ENCODE results near the gene SEMA3E.

Gene SEMA3E

DNA sequence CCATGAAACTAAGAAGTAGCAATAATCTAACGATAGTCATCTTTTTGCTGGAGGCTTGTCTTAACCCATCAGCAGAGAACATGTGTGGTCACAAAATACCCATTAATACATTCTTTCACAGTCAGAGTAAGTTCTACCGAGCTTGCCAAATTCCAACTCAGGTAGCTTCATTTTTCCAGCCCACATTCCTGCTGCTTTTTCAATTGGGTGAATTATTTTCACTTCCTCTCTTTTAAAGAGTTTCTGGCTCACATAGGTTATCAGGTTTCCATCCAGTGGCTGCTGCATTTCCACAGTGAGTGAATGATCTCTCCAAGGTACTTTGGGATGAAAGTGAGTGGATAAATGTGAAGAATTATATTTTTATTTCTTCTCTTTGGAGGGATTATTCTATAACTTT, 233.1 kb downstream of the SEMA3E start:
- no peaks in the 10 kb centered on the region for H3K36me3 ChIP-seq (ENCODE audit: control insufficient read depth in 4 of 4, insufficient read depth in 4 of 4, low read length in 3 of 4)
- H3K27ac ChIP-seq (ENCODE audit: insufficient read depth in 1 of 2, low read depth in 1 of 2, low read length in 2 of 2, poor library complexity in 1 of 2, severe bottlenecking in 2 of 2): no peak overlapping the region
- H3K9me3 ChIP-seq (ENCODE audit: control extremely low read depth in 1 of 5, control insufficient read depth in 4 of 5, insufficient read depth in 2 of 5, low read depth in 1 of 5, low read length in 4 of 5): no peaks in the 10 kb centered on the region
- POLR2A ChIA-PET: no interaction called here
- CTCF ChIA-PET: interaction anchor here (0.7 to 1.3 kb wide), 2 partner anchors 50 to 95 kb away, joined by 3 read pairs; no protein-coding TSS in a partner anchor
- DNase-seq: no peak
- 50% methylated on average over 2 of the region's 2 CpGs for WGBS (ENCODE audit: insufficient coverage)
- no peaks in the 10 kb centered on the region for H3K4me1 ChIP-seq (ENCODE audit: control extremely low read depth in 1 of 4, control insufficient read depth in 4 of 4, insufficient read depth in 4 of 4, low read length in 3 of 4)
- H3K4me3 ChIP-seq (ENCODE audit: control insufficient read depth in 1 of 7, extremely low read depth in 1 of 7, insufficient read depth in 4 of 7, low read depth in 2 of 7, low read length in 6 of 7): no peak overlapping the region
- H3K27me3 ChIP-seq (replicated peaks in 2 of 5; ENCODE audit: control insufficient read depth in 4 of 5, insufficient read depth in 5 of 5, low read length in 4 of 5): peaks cover 0 to 3% (median 0%) of the 10 kb centered on the region in 5 experiments

DNA sequence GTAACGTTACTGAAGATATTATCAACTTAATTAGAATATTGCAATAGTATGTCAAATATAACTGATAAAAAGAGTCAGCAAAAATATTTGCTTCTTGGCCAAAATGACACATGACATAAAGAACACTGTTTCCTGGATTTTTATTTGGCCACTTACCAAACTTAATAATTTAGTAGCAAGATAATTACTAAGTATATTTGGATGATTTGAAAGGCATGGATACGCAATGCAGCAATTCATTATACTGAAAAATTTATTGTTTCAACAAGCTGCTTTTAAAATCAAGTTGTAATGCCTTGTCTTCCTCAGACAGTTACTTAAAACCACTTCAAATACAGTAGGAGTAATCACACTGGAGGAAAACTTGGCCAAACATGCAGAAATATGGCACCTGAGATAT, 234.0 kb downstream of the SEMA3E start:
- Histone ChIP-seq H3K27me3 (replicated peaks in 2 of 5; ENCODE audit: control insufficient read depth in 4 of 5, insufficient read depth in 5 of 5, low read length in 4 of 5) (peaks cover 0 to 5% (median 0%) of the 10 kb centered on the region in 5 experiments), H3K9me3 (ENCODE audit: control extremely low read depth in 1 of 5, control insufficient read depth in 4 of 5, insufficient read depth in 2 of 5, low read depth in 1 of 5, low read length in 4 of 5) (no peaks in the 10 kb centered on the region), H3K27ac (ENCODE audit: insufficient read depth in 1 of 2, low read depth in 1 of 2, low read length in 2 of 2, poor library complexity in 1 of 2, severe bottlenecking in 2 of 2) (no peak overlapping the region), H3K4me3 (ENCODE audit: control insufficient read depth in 1 of 7, extremely low read depth in 1 of 7, insufficient read depth in 4 of 7, low read depth in 2 of 7, low read length in 6 of 7) (no peak overlapping the region), H3K4me1 (ENCODE audit: control extremely low read depth in 1 of 4, control insufficient read depth in 4 of 4, insufficient read depth in 4 of 4, low read length in 3 of 4) (no peaks in the 10 kb centered on the region), H3K36me3 (ENCODE audit: control insufficient read depth in 4 of 4, insufficient read depth in 4 of 4, low read length in 3 of 4) (no peaks in the 10 kb centered on the region)
- DNase-seq: no peak
- ChIA-PET CTCF (interaction anchor here (1.3 kb wide), 1 partner anchor 96 kb away, joined by 3 read pairs; no protein-coding TSS in a partner anchor), POLR2A (no interaction called here)
- no CpG with 5 or more reads among the region's 2 CpGs for WGBS (ENCODE audit: insufficient coverage)

DNA sequence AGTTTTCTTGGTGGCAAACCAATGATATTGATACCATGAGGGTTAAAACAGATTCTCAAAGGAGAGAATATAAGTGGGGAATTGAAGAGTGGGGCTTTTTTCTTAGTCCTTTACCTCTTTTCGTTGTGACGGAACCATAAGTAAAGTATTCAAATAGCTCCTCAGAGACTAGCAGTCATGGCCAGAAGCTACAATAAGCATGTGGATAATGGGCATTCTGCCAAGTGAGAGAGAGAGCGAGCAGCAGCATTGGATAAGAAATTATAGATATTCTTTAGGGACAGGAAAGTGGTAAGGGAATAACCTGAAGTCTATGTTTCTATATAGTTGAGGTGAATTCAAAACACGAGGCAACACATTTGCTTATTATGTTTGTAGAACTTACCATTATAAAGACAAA, 235.1 kb downstream of the SEMA3E start:
- H3K4me1 ChIP-seq (ENCODE audit: control extremely low read depth in 1 of 4, control insufficient read depth in 4 of 4, insufficient read depth in 4 of 4, low read length in 3 of 4): no peaks in the 10 kb centered on the region
- no peaks in the 10 kb centered on the region for H3K36me3 ChIP-seq (ENCODE audit: control insufficient read depth in 4 of 4, insufficient read depth in 4 of 4, low read length in 3 of 4)
- no peak for DNase-seq
- POLR2A ChIA-PET: interaction anchor here (0.5 kb wide), 1 partner anchor 496 kb away, joined by 3 read pairs; no protein-coding TSS in a partner anchor
- peaks cover 0 to 9% (median 0%) of the 10 kb centered on the region in 5 experiments for H3K27me3 ChIP-seq (replicated peaks in 2 of 5; ENCODE audit: control insufficient read depth in 4 of 5, insufficient read depth in 5 of 5, low read length in 4 of 5)
- CTCF ChIA-PET: no interaction called here
- H3K27ac ChIP-seq (ENCODE audit: insufficient read depth in 1 of 2, low read depth in 1 of 2, low read length in 2 of 2, poor library complexity in 1 of 2, severe bottlenecking in 2 of 2): no peak overlapping the region
- H3K9me3 ChIP-seq (ENCODE audit: control extremely low read depth in 1 of 5, control insufficient read depth in 4 of 5, insufficient read depth in 2 of 5, low read depth in 1 of 5, low read length in 4 of 5): no peaks in the 10 kb centered on the region
- H3K4me3 ChIP-seq (ENCODE audit: control insufficient read depth in 1 of 7, extremely low read depth in 1 of 7, insufficient read depth in 4 of 7, low read depth in 2 of 7, low read length in 6 of 7): no peak overlapping the region
- WGBS (ENCODE audit: insufficient coverage): 67% methylated on average over 1 of the region's 4 CpGs

DNA sequence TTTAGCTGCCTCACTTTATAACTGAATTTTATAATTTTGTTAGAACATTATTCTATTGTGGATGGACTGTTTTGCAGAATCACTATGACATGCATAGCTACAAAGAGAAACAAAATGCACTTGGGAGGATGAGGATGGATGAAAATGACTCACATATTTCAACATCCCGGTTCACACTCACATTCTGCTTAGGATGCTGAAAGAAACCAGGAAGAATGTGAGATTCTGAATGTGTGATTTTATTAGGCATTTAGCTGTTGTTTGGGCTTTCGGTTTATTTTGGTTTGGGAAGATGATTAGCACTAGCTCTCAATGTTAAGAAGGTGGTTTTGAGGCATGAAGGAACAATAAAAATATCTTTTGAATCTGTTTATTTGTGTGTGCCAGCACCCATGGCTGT, 235.5 kb downstream of the SEMA3E start:
- peaks cover 0 to 10% (median 0%) of the 10 kb centered on the region in 5 experiments for H3K27me3 ChIP-seq (replicated peaks in 2 of 5; ENCODE audit: control insufficient read depth in 4 of 5, insufficient read depth in 5 of 5, low read length in 4 of 5)
- WGBS (ENCODE audit: insufficient coverage): 100% methylated on average over 1 of the region's 2 CpGs
- peak in 1 of 3 donors; percentile 1 for DNase-seq
- POLR2A ChIA-PET: interaction anchor here (0.5 kb wide), 1 partner anchor 496 kb away, joined by 3 read pairs; no protein-coding TSS in a partner anchor
- CTCF ChIA-PET: no interaction called here
- no peak overlapping the region for H3K4me3 ChIP-seq (ENCODE audit: control insufficient read depth in 1 of 7, extremely low read depth in 1 of 7, insufficient read depth in 4 of 7, low read depth in 2 of 7, low read length in 6 of 7)
- no peaks in the 10 kb centered on the region for H3K9me3 ChIP-seq (ENCODE audit: control extremely low read depth in 1 of 5, control insufficient read depth in 4 of 5, insufficient read depth in 2 of 5, low read depth in 1 of 5, low read length in 4 of 5)
- H3K27ac ChIP-seq (ENCODE audit: insufficient read depth in 1 of 2, low read depth in 1 of 2, low read length in 2 of 2, poor library complexity in 1 of 2, severe bottlenecking in 2 of 2): no peak overlapping the region
- no peaks in the 10 kb centered on the region for H3K4me1 ChIP-seq (ENCODE audit: control extremely low read depth in 1 of 4, control insufficient read depth in 4 of 4, insufficient read depth in 4 of 4, low read length in 3 of 4)
- H3K36me3 ChIP-seq (ENCODE audit: control insufficient read depth in 4 of 4, insufficient read depth in 4 of 4, low read length in 3 of 4): no peaks in the 10 kb centered on the region

DNA sequence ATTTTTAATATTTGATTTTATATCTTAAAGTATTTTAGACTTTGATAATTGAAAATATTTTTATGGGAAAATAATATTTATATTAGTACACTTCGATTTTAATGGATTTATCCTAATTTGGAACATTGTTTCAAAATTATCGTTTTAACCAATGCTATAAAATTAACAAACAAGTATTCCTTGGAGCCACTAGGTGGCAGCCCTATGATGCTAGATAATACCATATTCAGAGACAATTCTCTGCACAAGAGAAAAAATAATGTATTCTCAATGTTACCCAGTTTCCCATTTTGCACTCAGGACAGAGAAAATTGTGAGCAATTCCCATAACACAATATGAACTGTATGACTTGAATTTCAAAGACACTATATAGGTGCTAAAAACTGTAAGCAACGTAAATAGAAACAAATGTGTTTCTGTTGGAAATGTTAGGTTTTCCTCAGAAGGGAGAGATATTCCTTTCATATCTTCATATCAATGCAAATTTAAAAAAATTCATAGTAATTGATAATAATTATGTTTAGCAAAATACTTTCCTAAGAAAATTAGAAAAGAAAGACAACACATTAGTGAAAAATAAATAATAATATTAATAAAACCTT, 237.8 kb downstream of the SEMA3E start:
- CTCF ChIA-PET: interaction anchor here (1.0 to 1.6 kb wide), 2 partner anchors 9 to 75 kb away, joined by 3 read pairs; no protein-coding TSS in a partner anchor
- DNase-seq: peak; percentile 36 to 73 (median 64)
- Histone ChIP-seq H3K27ac (ENCODE audit: insufficient read depth in 1 of 2, low read depth in 1 of 2, low read length in 2 of 2, poor library complexity in 1 of 2, severe bottlenecking in 2 of 2) (no peak overlapping the region), H3K4me3 (ENCODE audit: control insufficient read depth in 1 of 7, extremely low read depth in 1 of 7, insufficient read depth in 4 of 7, low read depth in 2 of 7, low read length in 6 of 7) (no peak overlapping the region), H3K27me3 (replicated peaks in 2 of 5; ENCODE audit: control insufficient read depth in 4 of 5, insufficient read depth in 5 of 5, low read length in 4 of 5) (peaks cover 0 to 8% (median 0%) of the 10 kb centered on the region in 5 experiments), H3K4me1 (ENCODE audit: control extremely low read depth in 1 of 4, control insufficient read depth in 4 of 4, insufficient read depth in 4 of 4, low read length in 3 of 4) (no peaks in the 10 kb centered on the region), H3K9me3 (ENCODE audit: control extremely low read depth in 1 of 5, control insufficient read depth in 4 of 5, insufficient read depth in 2 of 5, low read depth in 1 of 5, low read length in 4 of 5) (no peaks in the 10 kb centered on the region), H3K36me3 (ENCODE audit: control insufficient read depth in 4 of 4, insufficient read depth in 4 of 4, low read length in 3 of 4) (no peaks in the 10 kb centered on the region)
- WGBS (ENCODE audit: insufficient coverage): no CpG with 5 or more reads among the region's 3 CpGs
- POLR2A ChIA-PET: no interaction called here

DNA sequence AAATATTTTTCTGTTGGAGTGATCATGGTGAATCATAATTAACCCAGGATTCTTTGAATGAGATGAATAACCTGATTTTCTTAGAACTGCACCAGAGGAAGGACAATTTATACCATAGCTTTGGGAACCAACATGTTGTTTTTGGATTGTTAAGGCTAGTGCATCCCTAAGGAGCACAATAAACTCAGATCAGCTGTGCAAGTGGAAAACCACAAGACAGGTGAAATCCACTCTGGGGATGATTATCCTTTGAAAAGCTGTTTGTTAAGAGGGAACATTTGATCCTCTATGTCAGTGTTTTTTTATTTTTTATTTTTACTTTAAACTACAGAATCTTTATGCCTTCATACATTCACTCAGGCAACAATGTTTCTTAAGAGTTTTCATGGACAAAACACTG, 254.2 kb downstream of the SEMA3E start:
- POLR2A ChIA-PET: no interaction called here
- no peaks in the 10 kb centered on the region for H3K4me1 ChIP-seq (ENCODE audit: control extremely low read depth in 1 of 4, control insufficient read depth in 4 of 4, insufficient read depth in 4 of 4, low read length in 3 of 4)
- peaks cover 0 to 1% (median 0%) of the 10 kb centered on the region in 5 experiments for H3K9me3 ChIP-seq (ENCODE audit: control extremely low read depth in 1 of 5, control insufficient read depth in 4 of 5, insufficient read depth in 2 of 5, low read depth in 1 of 5, low read length in 4 of 5)

DNA sequence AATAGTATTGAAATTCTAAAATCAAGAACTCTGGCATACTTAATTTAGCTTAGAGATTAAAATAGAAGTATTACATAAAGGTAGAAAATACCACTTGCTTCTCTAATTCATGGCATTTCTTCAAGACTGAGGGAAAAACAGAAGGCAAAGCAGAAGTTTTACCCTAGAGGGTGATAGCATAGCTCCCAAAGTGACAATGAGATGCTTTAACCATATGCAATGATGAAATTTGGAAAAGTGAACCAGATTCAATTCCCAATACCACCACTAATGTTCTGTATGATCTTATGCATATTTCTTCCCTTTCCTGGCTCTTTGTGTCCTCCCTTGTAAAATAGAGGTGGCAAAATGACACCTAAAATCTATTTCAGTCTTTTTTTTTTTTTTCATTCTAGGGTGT, 260.5 kb downstream of the SEMA3E start:
- no peak overlapping the region for H3K27ac ChIP-seq (ENCODE audit: insufficient read depth in 1 of 2, low read depth in 1 of 2, low read length in 2 of 2, poor library complexity in 1 of 2, severe bottlenecking in 2 of 2)
- H3K27me3 ChIP-seq (replicated peaks in 2 of 5; ENCODE audit: control insufficient read depth in 4 of 5, insufficient read depth in 5 of 5, low read length in 4 of 5): no peaks in the 10 kb centered on the region
- POLR2A ChIA-PET: no interaction called here
- DNase-seq: no peak
- peaks cover 0 to 1% (median 0%) of the 10 kb centered on the region in 5 experiments for H3K9me3 ChIP-seq (ENCODE audit: control extremely low read depth in 1 of 5, control insufficient read depth in 4 of 5, insufficient read depth in 2 of 5, low read depth in 1 of 5, low read length in 4 of 5)
- no peaks in the 10 kb centered on the region for H3K36me3 ChIP-seq (ENCODE audit: control insufficient read depth in 4 of 4, insufficient read depth in 4 of 4, low read length in 3 of 4)
- no peaks in the 10 kb centered on the region for H3K4me1 ChIP-seq (ENCODE audit: control extremely low read depth in 1 of 4, control insufficient read depth in 4 of 4, insufficient read depth in 4 of 4, low read length in 3 of 4)
- H3K4me3 ChIP-seq (ENCODE audit: control insufficient read depth in 1 of 7, extremely low read depth in 1 of 7, insufficient read depth in 4 of 7, low read depth in 2 of 7, low read length in 6 of 7): no peak overlapping the region
- CTCF ChIA-PET: no interaction called here

More for the DNA sequence above, 254.2 kb downstream of the SEMA3E start:
- Histone ChIP-seq H3K27ac (ENCODE audit: insufficient read depth in 1 of 2, low read depth in 1 of 2, low read length in 2 of 2, poor library complexity in 1 of 2, severe bottlenecking in 2 of 2) (no peak overlapping the region), H3K27me3 (replicated peaks in 2 of 5; ENCODE audit: control insufficient read depth in 4 of 5, insufficient read depth in 5 of 5, low read length in 4 of 5) (no peaks in the 10 kb centered on the region), H3K36me3 (ENCODE audit: control insufficient read depth in 4 of 4, insufficient read depth in 4 of 4, low read length in 3 of 4) (no peaks in the 10 kb centered on the region), H3K4me3 (ENCODE audit: control insufficient read depth in 1 of 7, extremely low read depth in 1 of 7, insufficient read depth in 4 of 7, low read depth in 2 of 7, low read length in 6 of 7) (no peak overlapping the region)
- DNase-seq: no peak
- CTCF ChIA-PET: interaction anchor here (1.0 kb wide), 1 partner anchor 15 kb away, joined by 3 read pairs; no protein-coding TSS in a partner anchor
